HG02623 (cell line): ENCODE data around the gene TBC1D22A.
"Not testable (repeated sequence)": the region's sequence is repeated elsewhere in the genome, so short reads cannot be mapped to it uniquely, and the experiment has no call there.

ENCODE experiments used
- ATAC-seq: cut with Tn5 transposase; IDR thresholded peaks from one replicate; pipeline ENCODE4 v1.9.1; 2021; ENCODE audit warnings: moderate library complexity; ENCODE audit not compliant: unreplicated experiment

Gene TBC1D22A

GRCh38 chr22:47126344-47126811, 363.9 kb downstream of the TBC1D22A start:
- no peak for ATAC-seq

GRCh38 chr22:47127441-47127871, 365.0 kb downstream of the TBC1D22A start:
- no peak for ATAC-seq

GRCh38 chr22:47128216-47128615, 365.8 kb downstream of the TBC1D22A start:
- no peak for ATAC-seq

- ATAC-seq, result no peak
Observed at GRCh38 chr22:47128622-47129215, 366.3 kb downstream of the TBC1D22A start.

- no peak for ATAC-seq
Observed at GRCh38 chr22:47129902-47130635, 367.6 kb downstream of the TBC1D22A start.

GRCh38 chr22:47130883-47131631, 368.6 kb downstream of the TBC1D22A start:
- no peak for ATAC-seq

GRCh38 chr22:47131632-47132427, 369.4 kb downstream of the TBC1D22A start:
- ATAC-seq, result no peak

- no peak for ATAC-seq
Observed at GRCh38 chr22:47132428-47132825, 370.0 kb downstream of the TBC1D22A start.

- no peak for ATAC-seq
Observed at GRCh38 chr22:47133061-47133969, 370.9 kb downstream of the TBC1D22A start.

GRCh38 chr22:47134222-47134621, 371.8 kb downstream of the TBC1D22A start:
- no peak for ATAC-seq

- no peak for ATAC-seq
Observed at GRCh38 chr22:47135338-47135737, 372.9 kb downstream of the TBC1D22A start.

- ATAC-seq, result no peak
Observed at GRCh38 chr22:47136050-47136449, 373.6 kb downstream of the TBC1D22A start.

GRCh38 chr22:47136671-47137070, 374.2 kb downstream of the TBC1D22A start:
- no peak for ATAC-seq

- ATAC-seq, result no peak
Observed at GRCh38 chr22:47139013-47139789, 376.8 kb downstream of the TBC1D22A start.

- ATAC-seq, result no peak
Observed at GRCh38 chr22:47139790-47140119, 377.3 kb downstream of the TBC1D22A start.

- ATAC-seq, result not testable (repeated sequence)
Observed at GRCh38 chr22:47140975-47141374, 378.5 kb downstream of the TBC1D22A start.

GRCh38 chr22:47142427-47143046, 380.1 kb downstream of the TBC1D22A start:
- no peak for ATAC-seq

- ATAC-seq, result no peak
Observed at GRCh38 chr22:47143249-47143938, 380.9 kb downstream of the TBC1D22A start.
